AG04449 (cell line): ENCODE measurements around the gene AHSG.

Experiments used
- CTCF ChIA-PET: fragments of 350-600 bp; formaldehyde crosslinking; extraction: SDS; loops from one replicate; lab custom pipeline; 2021; ENCODE audit warnings: antibody characterized with exemption; lab: Yijun Ruan, JAX
- POLR2A ChIA-PET: fragments of 400-600, 350-600 bp; formaldehyde crosslinking; extraction: SDS; loops from one replicate; lab custom pipeline; 2020; ENCODE audit warnings: antibody characterized with exemption, inconsistent platforms; lab: Yijun Ruan, JAX
- DNase-seq: peaks from one replicate; pipeline ENCODE4 v3.0.0-alpha.2; 2010; ENCODE audit warnings: low read depth, low spot score
- H3K4me3 ChIP-seq: 2 replicates; pipeline ENCODE4 v1.5.1; 2011; ENCODE audit warnings: low read depth, mild to moderate bottlenecking, control low read depth, low read length
- CTCF ChIP-seq: IDR thresholded peaks from one replicate; pipeline ENCODE4 v1.5.1; 2011; ENCODE audit warnings: mild to moderate bottlenecking, moderate library complexity, low read length, control low read depth, inconsistent platforms; ENCODE audit not compliant: insufficient read depth; ENCODE audit errors: missing control alignments

Gene AHSG

GRCh38 chr3:186609247-186609868, 3.5 kb upstream of the AHSG start:
- ChIA-PET CTCF (interaction anchor here (0.6 to 8.8 kb wide), 10 partner anchors 8 to 633 kb away, joined by 3 to 193 read pairs (median 4); partner anchors contain the start of gene TBCCD1), POLR2A (no interaction called here)
- H3K4me3 ChIP-seq: no peak overlapping the region
- TF ChIP-seq CTCF: peak; percentile 28
- no peak for DNase-seq

- ChIA-PET POLR2A (no interaction called here), CTCF (interaction anchor here (4.3 to 8.8 kb wide), 3 partner anchors 11 to 207 kb away, joined by 22 to 193 read pairs (median 140); no protein-coding TSS in a partner anchor)
- no peak for DNase-seq
- TF ChIP-seq CTCF: no peak
- H3K4me3 ChIP-seq: no peak overlapping the region
Measured at GRCh38 chr3:186612065-186612464, 795 bp upstream of the AHSG start.

GRCh38 chr3:186613637-186614265, 891 bp downstream of the AHSG start:
- DNase-seq: no peak
- TF ChIP-seq CTCF: no peak
- no peak overlapping the region for H3K4me3 ChIP-seq
- CTCF ChIA-PET: interaction anchor here (0.6 to 8.8 kb wide), 24 partner anchors 11 to 1103 kb away, joined by 3 to 193 read pairs (median 14); partner anchors contain the start of genes CRYGS, DNAJB11, EIF4A2 and FETUB
- POLR2A ChIA-PET: interaction anchor here (2.6 kb wide), 1 partner anchor 170 kb away, joined by 15 read pairs; the partner anchor contains the start of gene EIF4A2

GRCh38 chr3:186614266-186614596, 1.4 kb downstream of the AHSG start:
- no peak overlapping the region for H3K4me3 ChIP-seq
- TF ChIP-seq CTCF: no peak
- ChIA-PET POLR2A (interaction anchor here (1.0 to 2.6 kb wide), 2 partner anchors 169 to 177 kb away, joined by 3 to 15 read pairs; partner anchors contain the start of gene EIF4A2), CTCF (interaction anchor here (0.6 to 8.8 kb wide), 35 partner anchors 10 to 1102 kb away, joined by 3 to 193 read pairs (median 7); partner anchors contain the start of genes CRYGS, DNAJB11, EIF4A2 and FETUB)
- no peak for DNase-seq

- ChIA-PET POLR2A (interaction anchor here (1.0 to 2.6 kb wide), 2 partner anchors 169 to 176 kb away, joined by 3 to 15 read pairs; partner anchors contain the start of gene EIF4A2), CTCF (interaction anchor here (0.6 to 8.8 kb wide), 42 partner anchors 9 to 1102 kb away, joined by 3 to 193 read pairs (median 5); partner anchors contain the start of genes CRYGS, DNAJB11, EIF4A2 and FETUB)
- DNase-seq: no peak
- H3K4me3 ChIP-seq: no peak overlapping the region
- TF ChIP-seq CTCF: peak; percentile 95
Measured at GRCh38 chr3:186614597-186615483, 2.0 kb downstream of the AHSG start.
